ENCODE data around the gene WNT5B. TPM values are rescaled to one million over a fixed set of nuclear protein-coding genes. Genes with fewer than 3 reads are reported as not detected.

WNT5B gene
- total and polyA plus RNA-seq, 9 donors: 3.1 to 20.3 (median 8.5) TPM

GRCh38 chr12:1643043-1643442, 14.0 kb downstream of the WNT5B start:
- H3K9me3 ChIP-seq: no peaks in the 10 kb centered on the region
- peaks cover 3% of the 10 kb centered on the region for H3K4me1 ChIP-seq (ENCODE audit: insufficient read depth)
- TF ChIP-seq POLR2A (IDR thresholded peaks at IDR 0.05) (no peak), EP300 (IDR thresholded peaks at IDR 0.05) (no peak), CTCF (IDR thresholded peaks at IDR 0.05) (no peak)
- H3K27me3 ChIP-seq: no peaks in the 10 kb centered on the region
- no peak for DNase-seq
- no peak overlapping the region for H3K4me3 ChIP-seq
- 89 to 94% (median 89%) methylated on average over 9 of the region's 9 CpGs for WGBS, 3 donors
- H3K27ac ChIP-seq: no peak overlapping the region
- no peaks in the 10 kb centered on the region for H3K36me3 ChIP-seq
- intact Hi-C loops (cut with DNase I): loop anchor here in 1 of 4 donors (10.0 kb wide), 1 partner anchor 942 kb away; no protein-coding TSS in a partner anchor

- Histone ChIP-seq H3K9me3 (no peaks in the 10 kb centered on the region), H3K27ac (no peak overlapping the region), H3K36me3 (no peaks in the 10 kb centered on the region), H3K27me3 (no peaks in the 10 kb centered on the region), H3K4me1 (ENCODE audit: insufficient read depth) (peaks cover 3% of the 10 kb centered on the region), H3K4me3 (no peak overlapping the region)
- TF ChIP-seq EP300 (IDR thresholded peaks at IDR 0.05) (no peak), POLR2A (IDR thresholded peaks at IDR 0.05) (no peak), CTCF (IDR thresholded peaks at IDR 0.05) (no peak)
- 41 to 61% (median 55%) methylated on average over 7 of the region's 7 CpGs for WGBS, 3 donors
- DNase-seq: no peak
- intact Hi-C loops (cut with DNase I): loop anchor here in 1 of 4 donors (10.0 kb wide), 1 partner anchor 941 kb away; no protein-coding TSS in a partner anchor
These were observed 15.0 kb downstream of the WNT5B start for GRCh38 chr12:1643905-1644533.

- WGBS, 3 donors: 15 to 20% (median 16%) methylated on average over 15 of the region's 15 CpGs
- H3K4me1 ChIP-seq (ENCODE audit: insufficient read depth): peaks cover 4% of the 10 kb centered on the region
- H3K36me3 ChIP-seq: no peaks in the 10 kb centered on the region
- H3K27ac ChIP-seq: peak overlapping the region in 1 of 2 donors; percentile 59
- no peaks in the 10 kb centered on the region for H3K9me3 ChIP-seq
- intact Hi-C loops (cut with DNase I): loop anchor here in 1 of 4 donors (10.0 kb wide), 1 partner anchor 940 kb away; no protein-coding TSS in a partner anchor
- DNase-seq: peak; percentile 82 to 92 (median 85)
- TF ChIP-seq CTCF (IDR thresholded peaks at IDR 0.05): no peak
- TF ChIP-seq EP300 (IDR thresholded peaks at IDR 0.05): no peak
- no peak for TF ChIP-seq POLR2A (IDR thresholded peaks at IDR 0.05)
- H3K27me3 ChIP-seq: no peaks in the 10 kb centered on the region
- H3K4me3 ChIP-seq: no peak overlapping the region
These were observed 15.8 kb downstream of the WNT5B start for GRCh38 chr12:1644534-1645438.

GRCh38 chr12:1645819-1646218, 16.8 kb downstream of the WNT5B start:
- no peak overlapping the region for H3K27ac ChIP-seq

More at GRCh38 chr12:1645819-1646218, 16.8 kb downstream of the WNT5B start:
- Histone ChIP-seq H3K9me3 (no peaks in the 10 kb centered on the region), H3K4me3 (no peak overlapping the region), H3K4me1 (ENCODE audit: insufficient read depth) (peaks cover 5% of the 10 kb centered on the region), H3K27me3 (no peaks in the 10 kb centered on the region), H3K36me3 (no peaks in the 10 kb centered on the region)
- TF ChIP-seq EP300 (IDR thresholded peaks at IDR 0.05) (no peak), CTCF (IDR thresholded peaks at IDR 0.05) (no peak), POLR2A (IDR thresholded peaks at IDR 0.05) (no peak)
- whole genome bisulfite sequencing, 3 donors: 95 to 98% (median 97%) methylated on average over 29 of the region's 29 CpGs
- intact Hi-C loops (cut with DNase I): loop anchor here in 1 of 4 donors (10.0 kb wide), 1 partner anchor 939 kb away; no protein-coding TSS in a partner anchor
- peak in 1 of 5 donors; percentile 37 for DNase-seq

All from ovary (tissue), 9 donors.